GM19023 (cell line): ENCODE data around the gene CBFA2T2.
"Not testable (repeated sequence)": the region's sequence is repeated elsewhere in the genome, so short reads cannot be mapped to it uniquely, and the experiment has no call there.

ENCODE experiments used
- ATAC-seq: cut with Tn5 transposase; IDR thresholded peaks from one replicate; pipeline ENCODE4 v1.9.1; 2021; ENCODE audit warnings: mild to moderate bottlenecking, moderate library complexity; ENCODE audit not compliant: unreplicated experiment

The CBFA2T2 gene

GRCh38 chr20:33490023-33490933, at the start of gene CBFA2T2:
Gene CBFA2T2 (plus strand): TSS chr20:33490096. CDS start chr20:33490268, 172 bp downstream.
- peak; percentile 52 for ATAC-seq

DNA sequence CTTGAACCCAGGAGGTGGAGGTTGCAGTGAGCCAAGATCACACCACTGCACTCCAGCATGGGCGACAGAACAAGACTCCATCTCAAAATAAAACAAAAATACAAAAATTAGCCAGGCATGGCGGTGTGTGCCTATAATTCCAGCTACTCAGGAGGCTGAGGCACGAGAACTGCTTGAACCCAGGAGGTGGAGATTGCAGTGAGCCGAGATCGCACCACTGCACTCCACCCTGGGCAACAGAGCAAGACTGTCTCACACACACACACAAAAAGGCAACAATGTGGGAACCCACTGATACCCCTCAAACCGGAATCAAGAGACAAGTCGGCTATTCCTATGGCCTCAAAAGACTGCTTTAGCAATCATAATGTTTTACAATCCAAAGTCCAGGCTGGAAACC, 49.3 kb upstream of the CBFA2T2 start:
- ATAC-seq: not testable (repeated sequence)

- no peak for ATAC-seq
Measured at GRCh38 chr20:33441142-33441955, 48.5 kb upstream of the CBFA2T2 start.

GRCh38 chr20:33442136-33443005, 47.5 kb upstream of the CBFA2T2 start:
- no peak for ATAC-seq

GRCh38 chr20:33443006-33443511, 46.8 kb upstream of the CBFA2T2 start:
- ATAC-seq: peak; percentile 4

DNA sequence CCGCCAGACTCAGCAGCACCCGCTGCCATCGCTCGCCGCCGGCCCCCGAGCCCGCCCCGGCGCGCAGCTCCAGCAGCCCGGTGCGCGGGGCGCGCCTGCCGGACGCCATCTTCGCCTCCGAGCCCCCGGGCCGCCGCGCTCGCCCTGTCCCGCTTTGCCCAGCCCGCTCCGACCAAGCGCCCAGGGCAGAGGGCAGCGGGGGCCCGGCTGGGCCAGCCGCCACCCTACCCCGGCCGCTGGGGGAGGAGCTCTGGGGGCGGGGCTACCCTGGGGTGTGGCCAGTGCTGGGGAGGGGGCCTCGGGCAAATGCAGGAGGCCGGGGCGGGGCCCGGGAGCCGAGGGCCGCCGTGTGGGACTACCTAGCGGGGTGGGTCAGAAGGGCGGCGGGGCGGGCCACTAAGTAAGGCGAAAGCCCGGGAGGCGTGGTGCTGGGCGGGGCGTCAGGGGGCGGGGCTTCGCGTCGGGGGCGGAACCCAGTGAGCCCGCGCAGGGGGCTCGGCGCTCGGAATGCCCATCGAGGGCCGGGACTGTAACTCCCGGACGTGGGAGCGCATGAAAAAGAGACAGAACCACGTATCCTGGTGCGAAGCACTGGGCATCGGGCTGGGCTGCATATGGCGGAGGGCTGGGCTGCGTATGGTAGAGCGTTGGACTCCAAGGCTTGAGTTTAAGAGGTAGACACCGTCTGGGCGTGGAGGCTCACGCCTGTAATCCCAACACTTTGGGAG, 46.2 kb upstream of the CBFA2T2 start, which contains the start of gene SNTA1:
SNTA1 (minus strand) TSS at position 252 of the 728 bp plus-strand sequence; CDS start at position 109, 143 bp downstream.
- ATAC-seq: peak; percentile 76

DNA sequence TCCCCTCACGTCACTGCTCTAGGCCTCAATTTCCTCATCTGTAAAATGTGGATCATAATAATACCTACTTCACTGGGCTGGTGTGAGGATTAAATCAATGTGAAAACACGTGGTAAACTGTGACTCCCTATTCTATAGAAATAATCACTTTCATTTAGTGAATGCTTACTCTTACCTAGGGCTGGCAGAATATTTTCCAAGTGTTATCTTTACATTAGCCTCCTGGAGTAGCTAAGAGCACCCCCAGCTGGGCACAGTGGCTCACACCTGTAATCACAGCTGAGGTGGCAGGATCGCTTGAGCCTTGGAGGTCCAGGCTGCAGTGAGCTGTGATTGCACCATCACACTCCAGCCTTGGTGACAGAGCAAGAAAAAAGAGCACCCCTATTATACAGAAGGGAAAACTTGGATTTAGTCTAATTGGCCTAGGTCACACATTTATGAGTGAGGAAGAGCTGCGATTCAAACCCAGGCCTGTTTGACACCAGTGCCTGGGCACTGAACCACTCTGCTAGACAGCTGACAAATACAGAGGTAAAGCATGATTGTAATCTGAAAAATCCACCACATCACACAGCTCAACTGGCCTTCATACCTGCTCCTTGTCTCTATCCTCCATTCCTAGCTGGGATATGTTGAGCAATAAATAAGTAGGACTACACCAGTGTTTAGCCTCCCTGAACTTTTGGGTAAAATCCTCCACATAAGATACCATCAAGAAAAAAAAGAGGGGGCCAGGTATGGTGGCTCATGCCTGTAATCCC, 44.9 kb upstream of the CBFA2T2 start:
- no peak for ATAC-seq

DNA sequence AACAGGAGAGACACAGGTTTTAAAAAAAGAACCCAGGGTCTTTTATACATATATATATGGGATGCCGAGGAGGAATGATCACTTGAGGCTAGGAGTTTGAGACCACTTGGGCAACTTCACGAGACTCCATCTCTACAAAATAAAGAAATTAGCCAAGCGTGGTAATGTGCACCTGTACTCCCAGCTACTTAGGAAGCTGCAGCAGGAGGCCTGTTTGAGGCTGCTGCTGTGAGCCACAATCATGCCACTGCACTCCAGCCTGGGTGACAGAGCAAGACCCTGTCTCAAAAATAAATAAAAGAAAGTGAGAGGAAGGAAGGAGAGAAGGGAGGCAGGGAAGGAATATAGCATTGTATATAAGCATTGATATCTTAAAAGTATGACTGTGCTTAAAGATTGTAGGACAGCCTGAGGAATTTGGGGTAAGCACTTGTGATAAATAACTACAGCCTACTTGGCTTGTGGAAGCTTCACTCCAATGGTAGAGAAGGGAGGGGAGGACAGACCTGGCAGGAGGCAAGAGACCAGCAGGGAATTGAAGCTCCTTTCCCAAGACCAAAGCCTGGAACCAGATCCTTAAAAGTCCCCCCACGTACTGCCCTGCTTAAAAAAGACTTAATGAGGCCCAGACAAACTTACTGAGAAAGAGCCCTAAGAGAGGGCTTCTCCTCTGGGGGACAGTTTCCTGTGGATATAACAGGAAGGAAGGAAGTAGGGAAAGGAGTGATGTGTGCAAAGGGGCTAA, 43.8 kb upstream of the CBFA2T2 start:
- ATAC-seq: no peak

DNA sequence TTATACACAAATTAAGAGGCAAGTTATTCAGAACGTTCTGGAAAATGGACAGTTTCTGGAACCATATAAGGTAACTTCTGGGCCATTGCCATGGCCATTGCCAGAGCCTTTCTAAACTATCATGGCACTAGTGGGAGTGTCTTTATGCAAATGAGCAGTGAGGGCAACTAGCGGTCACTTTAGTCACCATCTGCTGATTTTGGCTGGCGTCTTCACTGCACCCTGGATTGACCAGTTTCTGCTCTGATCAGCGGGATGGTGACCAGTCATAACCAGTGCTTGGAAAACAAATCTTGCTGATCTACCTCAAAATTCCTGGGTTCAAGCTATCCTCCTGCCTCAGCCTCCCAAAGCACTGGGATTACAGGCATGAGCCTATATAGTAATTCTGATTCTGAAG, 39.0 kb upstream of the CBFA2T2 start:
- no peak for ATAC-seq

GRCh38 chr20:33456916-33457642, 32.8 kb upstream of the CBFA2T2 start:
- ATAC-seq: not testable (repeated sequence)

DNA sequence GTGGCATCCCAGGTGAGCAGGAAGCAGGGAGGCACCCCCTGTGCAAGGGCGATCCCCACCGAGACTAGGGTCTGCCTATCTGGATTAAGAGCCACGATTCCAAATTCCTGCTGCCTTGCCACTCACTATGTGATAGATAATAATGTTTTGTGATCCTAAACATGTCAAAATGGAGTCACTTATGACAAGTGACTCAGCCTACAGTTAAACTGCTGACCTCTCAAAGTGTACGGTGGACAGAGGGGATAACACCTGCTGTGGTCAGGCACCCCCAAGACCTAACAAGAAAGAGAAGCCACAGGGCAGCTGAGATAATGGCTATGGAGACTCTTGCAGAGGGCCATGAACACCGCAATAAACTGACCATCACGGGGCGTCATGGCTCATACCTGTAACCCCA, 30.3 kb upstream of the CBFA2T2 start:
- ATAC-seq: no peak

- no peak for ATAC-seq
Measured at GRCh38 chr20:33460711-33461110, 29.2 kb upstream of the CBFA2T2 start.

DNA sequence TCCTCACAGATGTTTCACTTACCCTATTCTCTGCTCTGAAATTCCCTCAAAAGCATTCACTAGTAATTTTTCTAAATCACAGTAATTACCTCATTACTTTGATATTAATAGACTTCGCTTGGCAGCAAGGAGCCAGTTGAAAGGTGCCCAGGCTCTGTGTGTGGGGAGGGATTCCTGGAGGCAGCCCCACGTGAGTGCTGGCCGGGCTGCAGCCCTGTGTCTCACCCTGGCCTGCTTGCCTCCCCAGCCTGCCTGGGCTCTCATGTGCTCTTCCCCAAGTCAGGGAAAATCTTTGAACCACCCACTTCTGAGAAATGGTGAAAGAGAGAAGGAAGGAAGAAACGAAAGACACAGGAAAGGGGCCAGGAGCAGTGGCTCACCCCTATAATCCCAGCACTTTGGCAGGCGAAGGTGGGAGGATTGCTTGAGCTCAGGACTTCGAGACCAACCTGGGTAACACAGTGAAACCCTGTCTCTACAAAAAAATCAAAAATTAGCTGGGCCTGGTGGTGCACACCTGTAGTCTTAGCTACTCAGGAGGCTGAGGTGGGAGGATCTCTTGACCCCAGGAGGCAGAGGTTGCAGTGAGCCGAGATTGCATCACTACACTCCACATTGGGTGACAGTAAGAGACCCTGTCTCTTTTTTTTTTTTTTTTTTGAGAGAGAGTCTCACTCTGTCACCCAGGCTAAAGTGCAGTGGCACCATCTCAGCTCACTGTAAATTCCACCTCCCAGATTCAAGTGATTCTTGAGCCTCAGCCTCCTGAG, 26.4 kb upstream of the CBFA2T2 start:
- no peak for ATAC-seq

GRCh38 chr20:33464759-33465158, 25.1 kb upstream of the CBFA2T2 start:
- not testable (repeated sequence) for ATAC-seq

DNA sequence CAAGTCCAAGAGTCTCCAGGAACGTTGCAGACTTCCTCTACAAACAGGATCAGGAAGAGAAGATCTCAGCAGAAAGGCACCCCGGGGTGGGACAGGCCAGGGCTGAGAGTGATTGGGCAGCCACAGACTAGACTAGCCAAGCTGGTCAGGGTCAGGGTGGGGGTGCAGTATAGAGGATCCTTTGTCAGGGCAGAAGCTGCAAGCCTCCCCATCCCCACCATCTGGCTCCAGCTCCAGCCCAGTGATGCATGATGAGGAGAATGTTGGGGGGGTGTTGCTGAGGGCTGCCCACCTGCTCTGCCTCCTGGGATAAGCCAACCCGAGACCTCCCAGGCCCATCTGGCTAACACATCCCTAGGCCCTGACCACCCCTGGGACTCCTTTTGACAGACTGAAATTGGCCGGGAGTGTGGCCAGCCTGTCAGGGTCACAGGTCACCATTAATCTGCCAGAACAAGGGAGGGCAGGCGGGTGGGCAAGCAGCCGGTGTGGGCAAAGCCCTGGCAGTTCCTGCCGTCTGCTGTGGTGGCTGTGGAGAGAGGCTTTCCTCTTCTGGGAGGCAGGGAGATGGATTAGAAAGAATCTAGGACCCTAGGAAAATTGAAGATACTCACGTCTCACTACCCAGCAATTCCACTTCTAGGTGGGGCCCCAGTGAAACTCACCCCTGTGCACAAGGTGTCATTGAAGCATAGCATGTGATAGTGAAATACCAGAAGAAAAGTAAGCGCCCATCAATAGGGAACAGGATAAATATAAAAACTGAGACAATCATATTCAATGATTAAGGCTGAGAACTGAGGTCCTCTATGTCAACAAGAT, 24.2 kb upstream of the CBFA2T2 start:
- ATAC-seq: no peak

GRCh38 chr20:33466303-33466646, 23.6 kb upstream of the CBFA2T2 start:
- ATAC-seq: no peak
